HG02981 (cell line): Measurements from ENCODE around the gene NFKBIA.
"Not testable (repeated sequence)": the region's sequence is repeated elsewhere in the genome, so short reads cannot be mapped to it uniquely, and the experiment has no call there.

Experiments used
- ATAC-seq: cut with Tn5 transposase; IDR thresholded peaks from one replicate; pipeline ENCODE4 v1.9.1; 2021; ENCODE audit warnings: mild to moderate bottlenecking, moderate library complexity; ENCODE audit not compliant: unreplicated experiment

The NFKBIA gene

GRCh38 chr14:35404449-35405303 lies at the start of gene NFKBIA:
TSS of gene NFKBIA (minus strand) at chr14:35404749. CDS start at chr14:35404644, 105 bp downstream.
- ATAC-seq, result peak; percentile 46

GRCh38 chr14:35446450-35446849 lies 41.9 kb upstream of the NFKBIA start:
- no peak for ATAC-seq

GRCh38 chr14:35444104-35444503 lies 39.6 kb upstream of the NFKBIA start:
- no peak for ATAC-seq

GRCh38 chr14:35441160-35441559 lies 36.6 kb upstream of the NFKBIA start:
- ATAC-seq, result no peak

- no peak for ATAC-seq
Measured at GRCh38 chr14:35438910-35439713, 34.6 kb upstream of the NFKBIA start.

GRCh38 chr14:35438492-35438891 lies 33.9 kb upstream of the NFKBIA start:
- ATAC-seq, result not testable (repeated sequence)

GRCh38 chr14:35435177-35435576 lies 30.6 kb upstream of the NFKBIA start:
- no peak for ATAC-seq

- no peak for ATAC-seq
Measured at GRCh38 chr14:35433826-35434225, 29.3 kb upstream of the NFKBIA start.

GRCh38 chr14:35430459-35431199 lies 26.1 kb upstream of the NFKBIA start:
- ATAC-seq, result no peak

GRCh38 chr14:35429951-35430350 lies 25.4 kb upstream of the NFKBIA start:
- no peak for ATAC-seq

GRCh38 chr14:35425850-35426249 lies 21.3 kb upstream of the NFKBIA start:
- no peak for ATAC-seq

GRCh38 chr14:35423621-35424020 lies 19.1 kb upstream of the NFKBIA start:
- ATAC-seq, result no peak

GRCh38 chr14:35420036-35420811 lies 15.7 kb upstream of the NFKBIA start:
- no peak for ATAC-seq

GRCh38 chr14:35419429-35419841 lies 14.9 kb upstream of the NFKBIA start:
- no peak for ATAC-seq

- no peak for ATAC-seq
Measured at GRCh38 chr14:35418093-35418492, 13.5 kb upstream of the NFKBIA start.

- ATAC-seq, result peak; percentile 37
Measured at GRCh38 chr14:35416108-35416750, 11.7 kb upstream of the NFKBIA start.

- ATAC-seq, result no peak
Measured at GRCh38 chr14:35414365-35414764, 9.8 kb upstream of the NFKBIA start.

- no peak for ATAC-seq
Measured at GRCh38 chr14:35412272-35413056, 7.9 kb upstream of the NFKBIA start.

GRCh38 chr14:35410858-35411257 lies 6.3 kb upstream of the NFKBIA start:
- no peak for ATAC-seq
